Endothelial cell of umbilical vein (primary cell): ENCODE results near the gene RP9. TPM values are rescaled to one million over a fixed set of nuclear protein-coding genes. Genes with fewer than 3 reads are reported as not detected.

Source experiments
- BruUV-seq: library from RNA; stranded (reverse); fragments of 400-500 nt; replicated peaks from 2 replicates; lab custom pipeline; 2021; lab: Mats Ljungman, UMichigan
- CTCF ChIA-PET: fragments of 300-600, 350-600 bp; sonication (Branson Sonifier 250); formaldehyde crosslinking; loops from one replicate; lab custom pipeline; 2021; ENCODE audit warnings: antibody characterized with exemption, inconsistent platforms; lab: Charles Lee
- POLR2A ChIA-PET: fragments of 300-600, 350-600 bp; sonication (Branson Sonifier 250); formaldehyde crosslinking; loops from one replicate; lab custom pipeline; 2021; ENCODE audit warnings: antibody characterized with exemption, inconsistent platforms; lab: Charles Lee
- DNase-seq: peaks from one replicate; pipeline ENCODE4 v3.0.0-alpha.2; 2011; ENCODE audit warnings: low read depth, low spot score
- FAIRE-seq: peaks from 2 replicates; lab custom pipeline; 2011; peaks lifted over from hg19 to GRCh38; lab: Jason Lieb, UNC
- H2AFZ ChIP-seq: 2 replicates; pipeline ENCODE4 v1.6.0; 2012; ENCODE audit warnings: low read depth, low read length, control low read depth, inconsistent platforms
- H3K27ac ChIP-seq: 2 replicates; pipeline ENCODE4 v1.5.1; 2011; ENCODE audit warnings: low read depth, mild to moderate bottlenecking, control low read depth, low read length, moderate library complexity; ENCODE audit not compliant: insufficient read depth
- H3K27me3 ChIP-seq, 2 experiments: 2 replicates each; pipeline versions ENCODE4 v1.6.0 to v1.6.1; 2011; ENCODE audit warnings: low read length in 2 of 2, mixed read lengths in 1 of 2; ENCODE audit not compliant: control insufficient read depth in 2 of 2, insufficient read depth in 2 of 2
- H3K36me3 ChIP-seq, 2 experiments: 2 replicates in 1 of 2; 3 replicates in 1 of 2; pipeline ENCODE4 v1.5.1; 2011; ENCODE audit warnings: low read length in 2 of 2, mild to moderate bottlenecking in 1 of 2, moderate library complexity in 1 of 2; ENCODE audit not compliant: control insufficient read depth in 2 of 2, insufficient read depth in 2 of 2; ENCODE audit errors: extremely low read depth in 1 of 2
- H3K4me1 ChIP-seq: 3 replicates; pipeline ENCODE4 v1.5.1; 2011; ENCODE audit warnings: mild to moderate bottlenecking, low read length; ENCODE audit not compliant: control insufficient read depth, insufficient read depth; ENCODE audit errors: extremely low read depth
- H3K4me2 ChIP-seq: 2 replicates; pipeline ENCODE4 v1.6.1; 2011; ENCODE audit warnings: low read length, control low read depth, mixed read lengths; ENCODE audit not compliant: insufficient read depth
- H3K4me3 ChIP-seq, 3 experiments: fragments of 200-600 bp in 1 of 3; sonication (generic), shearing (Covaris generic) in 1 of 3; replicated peaks in 1 of 3; 2 replicates each; pipeline ENCODE4 v1.5.1; 2011 to 2016; ENCODE audit warnings: control low read depth in 3 of 3, low read length in 3 of 3, mild to moderate bottlenecking in 2 of 3, inconsistent platforms in 1 of 3, low read depth in 1 of 3, moderate library complexity in 1 of 3; ENCODE audit not compliant: insufficient read depth in 1 of 3
- H3K79me2 ChIP-seq: 2 replicates; pipeline ENCODE4 v1.6.0; 2012; ENCODE audit warnings: low read length, inconsistent platforms; ENCODE audit not compliant: control insufficient read depth, insufficient read depth
- H3K9ac ChIP-seq: replicated peaks from 2 replicates; pipeline ENCODE3; 2011; ENCODE audit warnings: low read length, control low read depth; ENCODE audit not compliant: insufficient read depth; ENCODE audit errors: extremely low read depth
- H3K9me1 ChIP-seq: replicated peaks from 3 replicates; pipeline ENCODE4 v1.6.0; 2011; ENCODE audit warnings: mild to moderate bottlenecking, low read length; ENCODE audit not compliant: control insufficient read depth, insufficient read depth; ENCODE audit errors: extremely low read depth
- H3K9me3 ChIP-seq: replicated peaks from 2 replicates; pipeline ENCODE4 v1.5.1; 2012; ENCODE audit warnings: low read length, inconsistent platforms; ENCODE audit not compliant: control insufficient read depth, insufficient read depth
- H4K20me1 ChIP-seq: replicated peaks from 2 replicates; pipeline ENCODE3; 2011; ENCODE audit warnings: mild to moderate bottlenecking, low read length; ENCODE audit not compliant: control insufficient read depth, insufficient read depth; ENCODE audit errors: extremely low read depth
- EZH2 ChIP-seq: IDR thresholded peaks from 2 replicates; pipeline ENCODE4 v1.6.1; 2012; ENCODE audit warnings: borderline replicate concordance, low read depth, mild to moderate bottlenecking, moderate library complexity, low read length, inconsistent platforms; ENCODE audit not compliant: severe bottlenecking
- FOS ChIP-seq: IDR thresholded peaks from 2 replicates; pipeline ENCODE4 v1.6.1; 2011; ENCODE audit warnings: mild to moderate bottlenecking, low read length, moderate library complexity, borderline replicate concordance; ENCODE audit not compliant: insufficient read depth
- GATA2 ChIP-seq: IDR thresholded peaks from 2 replicates; pipeline ENCODE4 v1.7.0; 2011; ENCODE audit warnings: low read depth, mild to moderate bottlenecking, moderate library complexity, mixed read lengths, low read length; ENCODE audit not compliant: insufficient read length, insufficient read depth
- MYC ChIP-seq: IDR thresholded peaks from one replicate; pipeline ENCODE4 v1.6.1; 2011; ENCODE audit warnings: mild to moderate bottlenecking, low read depth, low read length
- POLR2AphosphoS5 ChIP-seq: IDR thresholded peaks from 2 replicates; pipeline ENCODE4 v1.6.1; 2012; ENCODE audit warnings: low read depth, mild to moderate bottlenecking, control low read depth, low read length, moderate library complexity; ENCODE audit not compliant: insufficient read depth
- dilution Hi-C: fragments of 300-500 bp; cut with MboI; formaldehyde crosslinking; loops from one replicate; pipeline ENCODE4 v1.15.0; 2019; ENCODE audit warnings: low sequenced_read_pairs; ENCODE audit not compliant: extremely low pct_ligation_motif_present
- intact Hi-C: fragments of 100-400 bp; cut with micrococcal nuclease; formaldehyde crosslinking; loops from one replicate; pipeline ENCODE4 v1.10.0; 2022
- polyA plus RNA-seq, 4 experiments: library from polyadenylated mRNA; depleted of rRNA in 3 of 4; stranded (reverse) in 3 of 4; unstranded in 1 of 4; fragments of >200 nt; gene quantifications; 2 replicates each; pipeline versions ENCODE4 v1.2.1 to v1.2.3, GENCODE V29; 2011 to 2012; ENCODE audit warnings: missing spikeins in 1 of 4
- total RNA-seq: library from RNA; stranded (reverse); gene quantifications from 2 replicates; pipeline ENCODE4 v1.2.3, GENCODE V29; 2021
- TF ChIP-seq, protein P1 (sequence below): IDR thresholded peaks from 2 replicates; pipeline ENCODE4 v1.6.1; 2011; ENCODE audit not compliant: insufficient read depth, insufficient read length
- TF ChIP-seq, protein P2 (sequence below), 2 donors: IDR thresholded peaks; 1 replicate in 1 of 2; 2 replicates in 1 of 2; pipeline ENCODE4 v1.5.1; 2011; ENCODE audit warnings: low read length in 2 of 2, mild to moderate bottlenecking in 2 of 2, moderate library complexity in 2 of 2, control low read depth in 1 of 2, inconsistent platforms in 1 of 2, low read depth in 1 of 2; ENCODE audit not compliant: insufficient read depth in 1 of 2; ENCODE audit errors: extremely low read depth in 1 of 2

Gene RP9
- total and polyA plus RNA-seq, 2 donors (not counting 3 experiments of a cell fraction or from before 2014, with no cell fraction given) = 16.0 to 18.5 TPM

DNA sequence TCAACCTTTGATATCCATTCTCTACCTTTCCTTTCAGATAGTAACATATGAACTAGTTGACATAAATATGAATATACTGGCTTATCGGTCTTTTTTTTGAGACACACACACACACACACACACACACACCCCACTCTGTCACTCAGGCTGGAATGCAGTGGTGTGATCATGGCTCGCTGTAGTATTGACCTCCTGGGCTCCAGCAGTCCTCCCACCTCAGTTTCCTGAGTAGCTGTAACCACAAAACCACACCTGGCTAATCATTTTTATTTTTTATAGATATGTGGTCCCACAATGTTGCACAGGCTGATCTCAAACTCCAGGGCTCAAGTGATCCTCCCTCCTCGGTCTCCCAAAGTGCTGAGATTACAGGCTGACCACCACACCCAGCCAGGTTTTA lies 32.5 kb downstream of the RP9 start:
- Histone ChIP-seq H3K27me3 (peaks cover 20 to 36% of the 10 kb centered on the region in 2 experiments), H3K9me1 (no peaks in the 10 kb centered on the region), H3K4me1 (peaks cover 10% of the 10 kb centered on the region), H2AFZ (no peak overlapping the region), H3K27ac (no peak overlapping the region), H4K20me1 (no peaks in the 10 kb centered on the region), H3K9me3 (no peaks in the 10 kb centered on the region), H3K9ac (no peak overlapping the region), H3K4me2 (no peak overlapping the region), H3K4me3 (no peak overlapping the region), H3K36me3 (no peaks in the 10 kb centered on the region), H3K79me2 (no peaks in the 10 kb centered on the region)
- DNase-seq (no peak), FAIRE-seq (no peak)
- no peak for TF ChIP-seq FOS
- TF ChIP-seq, protein P1, sequence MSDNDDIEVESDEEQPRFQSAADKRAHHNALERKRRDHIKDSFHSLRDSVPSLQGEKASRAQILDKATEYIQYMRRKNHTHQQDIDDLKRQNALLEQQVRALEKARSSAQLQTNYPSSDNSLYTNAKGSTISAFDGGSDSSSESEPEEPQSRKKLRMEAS = no peak
- no peak for TF ChIP-seq EZH2
- TF ChIP-seq MYC = no peak
- no peak for TF ChIP-seq GATA2
- dilution Hi-C loops = no loop called here
- no TSS peak for BruUV-seq
- ChIA-PET CTCF (interaction anchor here (0.6 to 1.1 kb wide), 2 partner anchors 105 to 230 kb away, joined by 3 read pairs; no protein-coding TSS in a partner anchor), POLR2A (no interaction called here)
- intact Hi-C loops = no loop called here

DNA sequence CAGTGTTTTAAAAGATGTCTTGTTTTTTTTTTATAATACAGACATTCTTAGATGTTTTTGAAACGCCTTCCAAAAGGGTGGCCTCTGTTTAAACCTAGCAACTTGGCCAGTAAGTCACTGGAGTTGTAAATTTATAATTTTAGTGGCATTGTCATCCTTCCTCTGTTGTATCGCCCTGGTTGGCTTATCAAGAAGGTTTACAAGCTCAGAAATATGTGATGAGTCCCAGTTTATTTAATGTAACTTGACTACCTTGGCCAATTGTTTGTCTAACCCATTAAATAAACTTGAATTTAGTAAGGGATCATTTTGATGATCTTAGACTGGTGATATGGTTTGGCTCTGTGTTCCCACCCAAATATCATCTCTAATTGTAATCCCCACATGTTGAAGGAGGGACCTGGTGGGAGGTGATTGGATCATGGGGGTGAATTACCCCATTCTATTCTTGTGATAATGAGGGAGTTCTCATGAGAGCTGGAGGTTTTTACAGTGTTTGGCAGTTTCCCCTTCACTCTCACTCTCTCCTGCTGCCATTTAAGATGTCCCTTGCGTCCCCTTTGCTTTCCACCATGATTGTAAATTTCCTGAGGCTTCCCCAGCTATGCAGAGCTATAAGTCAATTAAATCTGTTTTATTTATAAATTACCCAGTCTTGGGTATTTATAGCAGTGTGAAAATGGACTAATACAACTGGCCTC lies 33.2 kb downstream of the RP9 start:
- no peaks in the 10 kb centered on the region for H3K9me3 ChIP-seq
- H3K9me1 ChIP-seq = no peaks in the 10 kb centered on the region
- ChIA-PET CTCF (no interaction called here), POLR2A (no interaction called here)
- FAIRE-seq (no peak), DNase-seq (no peak)
- H3K4me1 ChIP-seq = peaks cover 10% of the 10 kb centered on the region
- H3K27me3 ChIP-seq = peaks cover 17 to 36% of the 10 kb centered on the region in 2 experiments
- TF ChIP-seq EZH2 (no peak), GATA2 (no peak), FOS (no peak), POLR2AphosphoS5 (no peak)
- TF ChIP-seq, protein P1 = no peak
- TF ChIP-seq, protein P2, sequence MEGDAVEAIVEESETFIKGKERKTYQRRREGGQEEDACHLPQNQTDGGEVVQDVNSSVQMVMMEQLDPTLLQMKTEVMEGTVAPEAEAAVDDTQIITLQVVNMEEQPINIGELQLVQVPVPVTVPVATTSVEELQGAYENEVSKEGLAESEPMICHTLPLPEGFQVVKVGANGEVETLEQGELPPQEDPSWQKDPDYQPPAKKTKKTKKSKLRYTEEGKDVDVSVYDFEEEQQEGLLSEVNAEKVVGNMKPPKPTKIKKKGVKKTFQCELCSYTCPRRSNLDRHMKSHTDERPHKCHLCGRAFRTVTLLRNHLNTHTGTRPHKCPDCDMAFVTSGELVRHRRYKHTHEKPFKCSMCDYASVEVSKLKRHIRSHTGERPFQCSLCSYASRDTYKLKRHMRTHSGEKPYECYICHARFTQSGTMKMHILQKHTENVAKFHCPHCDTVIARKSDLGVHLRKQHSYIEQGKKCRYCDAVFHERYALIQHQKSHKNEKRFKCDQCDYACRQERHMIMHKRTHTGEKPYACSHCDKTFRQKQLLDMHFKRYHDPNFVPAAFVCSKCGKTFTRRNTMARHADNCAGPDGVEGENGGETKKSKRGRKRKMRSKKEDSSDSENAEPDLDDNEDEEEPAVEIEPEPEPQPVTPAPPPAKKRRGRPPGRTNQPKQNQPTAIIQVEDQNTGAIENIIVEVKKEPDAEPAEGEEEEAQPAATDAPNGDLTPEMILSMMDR (IDR thresholded peaks at IDR 0.05; ENCODE audit: extremely low read depth in 1 of 2, insufficient read depth in 1 of 2, low read depth in 1 of 2, low read length in 2 of 2) = no peak
- no peaks in the 10 kb centered on the region for H3K79me2 ChIP-seq
- dilution Hi-C loops (no loop called here), intact Hi-C loops (no loop called here)
- H3K4me3 ChIP-seq = no peak overlapping the region
- H2AFZ ChIP-seq = no peak overlapping the region
- H4K20me1 ChIP-seq = no peaks in the 10 kb centered on the region
- H3K9ac ChIP-seq = no peak overlapping the region
- no peaks in the 10 kb centered on the region for H3K36me3 ChIP-seq
- no peak overlapping the region for H3K27ac ChIP-seq
- H3K4me2 ChIP-seq = no peak overlapping the region
- BruUV-seq = no TSS peak
